ENCODE measurements around the gene HSH2D. TPM values are rescaled to one million over a fixed set of nuclear protein-coding genes. Genes with fewer than 3 reads are reported as not detected.

Gene HSH2D
- total and polyA plus RNA-seq, 9 of the 15 experiments (the other 6 are each of a cell fraction or from before 2014, with no cell fraction given) = 0.03 to 1.1 (median 0.35) TPM; not detected in 1

GRCh38 chr19:16141043-16141442 lies 2.4 kb upstream of the HSH2D start (continued):
- TF ChIP-seq ARID1B (IDR thresholded peaks at IDR 0.05) = no peak
- no peak for TF ChIP-seq ZNF764 (CRISPR knock-in tag; IDR thresholded peaks at IDR 0.05; ENCODE audit: low read depth)
- TF ChIP-seq ZNF431 (CRISPR knock-in tag; IDR thresholded peaks at IDR 0.05) = no peak
- TF ChIP-seq CTCF (IDR thresholded peaks at IDR 0.05 in 2 of 3, conservative IDR thresholded peaks at IDR 0.05 in 1 of 3; ENCODE audit: insufficient read depth in 2 of 3, low read depth in 1 of 3, low read length in 3 of 3) = peak; percentile 11 to 27 (median 19); a peak in 2 of 6 replicates
- TF ChIP-seq ZBTB11 (CRISPR knock-in tag; IDR thresholded peaks at IDR 0.05) = no peak
- no peak for TF ChIP-seq NUFIP1 (IDR thresholded peaks at IDR 0.05; ENCODE audit: partially characterized antibody)
- TF ChIP-seq DACH1 (IDR thresholded peaks at IDR 0.05; ENCODE audit: partially characterized antibody) = peak; percentile 58
- no peak for TF ChIP-seq POLR2B (IDR thresholded peaks at IDR 0.05; ENCODE audit: low read depth, partially characterized antibody)
- TF ChIP-seq, protein P1, sequence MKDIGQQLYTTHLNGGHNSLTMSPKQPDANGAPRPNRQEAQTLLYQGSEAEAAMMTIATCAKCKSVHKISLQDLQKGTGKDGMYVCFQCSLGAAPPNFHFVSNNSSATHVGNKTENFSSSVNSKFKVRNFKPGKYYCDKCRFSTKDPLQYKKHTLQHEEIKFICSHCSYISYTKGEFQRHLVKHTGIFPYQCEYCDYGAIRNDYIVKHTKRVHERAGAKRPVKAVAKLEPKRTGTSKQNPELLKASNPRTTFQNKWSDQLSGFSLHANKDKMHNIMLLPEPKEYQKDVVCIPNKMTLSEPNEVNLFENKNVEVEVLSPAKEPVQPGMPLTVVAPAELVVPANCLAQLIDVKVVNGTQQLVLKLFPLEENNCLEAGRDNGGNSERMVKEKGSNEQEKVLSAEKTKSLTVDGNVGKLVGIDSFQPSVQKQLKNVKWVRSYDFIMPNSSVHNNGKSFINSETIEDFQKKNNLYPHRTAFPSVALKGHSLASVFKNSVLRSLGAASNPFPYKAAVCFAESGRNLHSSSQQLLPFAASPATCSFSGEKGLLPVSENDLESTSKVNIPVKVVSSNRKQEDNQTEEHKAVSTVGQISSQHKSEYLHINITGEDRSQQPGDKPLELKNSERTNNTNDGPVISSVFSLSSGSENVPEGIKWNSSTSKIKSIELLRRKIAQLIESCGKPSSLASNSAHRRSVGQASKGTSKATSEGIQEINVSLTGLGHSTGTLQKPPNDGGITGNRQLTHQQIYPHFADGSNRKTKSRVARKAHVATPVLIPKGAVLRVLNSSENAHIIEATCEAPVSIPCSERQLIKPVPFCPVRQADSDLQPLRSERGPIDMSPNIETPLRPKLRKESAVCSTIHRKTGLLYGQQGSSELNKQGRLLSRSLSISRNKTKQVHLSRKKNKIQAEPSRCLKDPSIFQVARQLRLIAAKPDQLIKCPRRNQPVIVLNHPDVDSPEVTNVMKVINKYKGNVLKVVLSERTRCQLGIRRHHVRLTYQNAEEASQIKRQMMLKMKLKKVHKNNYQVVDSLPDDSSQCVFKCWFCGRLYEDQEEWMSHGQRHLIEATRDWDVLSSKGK (CRISPR knock-in tag; IDR thresholded peaks at IDR 0.05) = no peak
- TF ChIP-seq ETV1 (tag; conservative IDR thresholded peaks at IDR 0.05; ENCODE audit: low read depth) = no peak
- TF ChIP-seq PHF21A (IDR thresholded peaks at IDR 0.05; ENCODE audit: borderline replicate concordance, low read depth) = no peak
- peak; percentile 60; the same call in 1 of the 2 replicates for TF ChIP-seq HDGF (IDR thresholded peaks at IDR 0.05)
- TF ChIP-seq PCBP1 (IDR thresholded peaks at IDR 0.05; ENCODE audit: low read depth, low read length, poor library complexity, severe bottlenecking) = no peak
- TF ChIP-seq, protein P2, sequence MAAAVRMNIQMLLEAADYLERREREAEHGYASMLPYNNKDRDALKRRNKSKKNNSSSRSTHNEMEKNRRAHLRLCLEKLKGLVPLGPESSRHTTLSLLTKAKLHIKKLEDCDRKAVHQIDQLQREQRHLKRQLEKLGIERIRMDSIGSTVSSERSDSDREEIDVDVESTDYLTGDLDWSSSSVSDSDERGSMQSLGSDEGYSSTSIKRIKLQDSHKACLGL (CRISPR knock-in tag; IDR thresholded peaks at IDR 0.05; ENCODE audit: borderline replicate concordance, poor library complexity, severe bottlenecking) = no peak
- TF ChIP-seq ZNF561 (CRISPR knock-in tag; conservative IDR thresholded peaks at IDR 0.05) = no peak
- TF ChIP-seq ZNF41 (CRISPR knock-in tag; conservative IDR thresholded peaks at IDR 0.05) = no peak
- TF ChIP-seq ASH1L (IDR thresholded peaks at IDR 0.05; ENCODE audit: borderline replicate concordance, low read depth, partially characterized antibody) = no peak
- TF ChIP-seq ELK3 (CRISPR knock-in tag; IDR thresholded peaks at IDR 0.05) = no peak

Data from K562 (cell line).